Stimulated activated CD8-positive, alpha-beta memory T cell treated with anti-CD3 and anti-CD28 coated beads, Interleukin-15, amount 100 ng/mL, for 4 hours (primary cell): Measurements from ENCODE around the gene SLC1A3.

Source experiments
- DNase-seq, 2 donors: peaks; one replicate each; pipeline ENCODE4 v3.0.0-alpha.2; 2020; ENCODE audit warnings: low read depth in 2 of 2

Gene SLC1A3

GRCh38 chr5:36655161-36655560 is 48.8 kb downstream of the SLC1A3 start:
- DNase-seq = no peak

GRCh38 chr5:36656556-36656955 is 50.1 kb downstream of the SLC1A3 start:
- no peak for DNase-seq

GRCh38 chr5:36657563-36657995 is 51.2 kb downstream of the SLC1A3 start:
- DNase-seq = no peak

GRCh38 chr5:36658038-36658756 is 51.8 kb downstream of the SLC1A3 start:
- no peak for DNase-seq

GRCh38 chr5:36659411-36659810 is 53.0 kb downstream of the SLC1A3 start:
- DNase-seq = no peak

GRCh38 chr5:36660397-36661049 is 54.1 kb downstream of the SLC1A3 start:
- DNase-seq = no peak

- DNase-seq = no peak
Measured at GRCh38 chr5:36661456-36662220, 55.2 kb downstream of the SLC1A3 start.

- no peak for DNase-seq
Measured at GRCh38 chr5:36662291-36662851, 56.0 kb downstream of the SLC1A3 start.

GRCh38 chr5:36664766-36665165 is 58.4 kb downstream of the SLC1A3 start:
- no peak for DNase-seq

- DNase-seq = no peak
Measured at GRCh38 chr5:36665628-36666027, 59.2 kb downstream of the SLC1A3 start.

GRCh38 chr5:36666274-36666673 is 59.9 kb downstream of the SLC1A3 start:
- no peak for DNase-seq

GRCh38 chr5:36666986-36667385 is 60.6 kb downstream of the SLC1A3 start:
- DNase-seq = no peak

- DNase-seq = no peak
Measured at GRCh38 chr5:36667824-36668223, 61.4 kb downstream of the SLC1A3 start.

GRCh38 chr5:36669015-36669651 is 62.7 kb downstream of the SLC1A3 start:
- no peak for DNase-seq

- DNase-seq = no peak
Measured at GRCh38 chr5:36670548-36670947, 64.1 kb downstream of the SLC1A3 start.

- DNase-seq = no peak
Measured at GRCh38 chr5:36675282-36675681, 68.9 kb downstream of the SLC1A3 start.

- no peak for DNase-seq
Measured at GRCh38 chr5:36679221-36679989, 73.0 kb downstream of the SLC1A3 start.

- DNase-seq = no peak
Measured at GRCh38 chr5:36680066-36680465, 73.7 kb downstream of the SLC1A3 start.

- no peak for DNase-seq
Measured at GRCh38 chr5:36681711-36682110, 75.3 kb downstream of the SLC1A3 start.

- no peak for DNase-seq
Measured at GRCh38 chr5:36682499-36682898, 76.1 kb downstream of the SLC1A3 start.

- DNase-seq = no peak
Measured at GRCh38 chr5:36683821-36684434, 77.5 kb downstream of the SLC1A3 start.
